K562 (cell line): ENCODE measurements around the gene UBXN2A. TPM values are rescaled to one million over a fixed set of nuclear protein-coding genes. Genes with fewer than 3 reads are reported as not detected.

Source experiments
- ATAC-seq: fragments of 200-7000 bp; cut with Tn5 transposase; 3 replicates; pipeline ENCODE4 v1.9.1; 2020; ENCODE audit warnings: moderate library complexity
- BruUV-seq: library from RNA; stranded (reverse); fragments of 400-500 nt; replicated peaks from 2 replicates; lab custom pipeline; 2021; lab: Mats Ljungman, UMichigan
- CTCF ChIA-PET: fragments of 300-600 bp; formaldehyde crosslinking; extraction: SDS; loops from one replicate; lab custom pipeline; 2021; ENCODE audit warnings: low intra/inter-chr PET ratio; lab: Yijun Ruan, JAX
- POLR2A ChIA-PET: fragments of 300-600, 350-650 bp; sonication (Branson Sonifier 250); formaldehyde crosslinking; extraction: SDS; loops from one replicate; lab custom pipeline; 2021; ENCODE audit warnings: antibody characterized with exemption, inconsistent platforms; lab: Yijun Ruan, JAX
- DNase-seq, 4 experiments: peaks; one replicate each; pipeline versions ENCODE4 v3.0.0 to v3.0.0-alpha.2; 2011 to 2018; ENCODE audit warnings: low spot score in 3 of 4, mixed read lengths in 3 of 4; ENCODE audit errors: extremely low read depth in 1 of 4
- FAIRE-seq: peaks from 2 replicates; lab custom pipeline; 2011; peaks lifted over from hg19 to GRCh38; lab: Jason Lieb, UNC
- H2AFZ ChIP-seq: 2 replicates; pipeline ENCODE4 v1.6.0; 2011; ENCODE audit warnings: low read depth, low read length, control low read depth, inconsistent platforms
- H3K27ac ChIP-seq: fragments of 200-600 bp; 3 replicates; pipeline ENCODE4 v1.8.0; 2011; ENCODE audit warnings: low read depth, mild to moderate bottlenecking, control low read depth, inconsistent platforms, low read length, moderate library complexity, mixed read lengths; ENCODE audit errors: extremely low read depth
- H3K27me3 ChIP-seq, 2 experiments: fragments of 300-600 bp in 1 of 2; 2 replicates in 1 of 2; 3 replicates in 1 of 2; pipeline versions ENCODE4 v1.6.0 to v1.8.0; 2011; ENCODE audit warnings: inconsistent platforms in 2 of 2, low read length in 2 of 2, mild to moderate bottlenecking in 1 of 2, mixed read lengths in 1 of 2, moderate library complexity in 1 of 2; ENCODE audit not compliant: control insufficient read depth in 2 of 2, insufficient read depth in 2 of 2
- H3K36me3 ChIP-seq: fragments of 300-600 bp; 3 replicates; pipeline ENCODE4 v1.8.0; 2011; ENCODE audit warnings: mild to moderate bottlenecking, low read length, inconsistent platforms; ENCODE audit not compliant: control insufficient read depth, insufficient read depth
- H3K4me1 ChIP-seq, 2 experiments: fragments of 200-600 bp in 1 of 2; replicated peaks in 1 of 2; 2 replicates in 1 of 2; 3 replicates in 1 of 2; pipeline versions ENCODE4 v1.5.1 to v1.8.0; 2011; ENCODE audit warnings: inconsistent platforms in 2 of 2, low read length in 2 of 2, mild to moderate bottlenecking in 1 of 2, mixed read lengths in 1 of 2, moderate library complexity in 1 of 2; ENCODE audit not compliant: control insufficient read depth in 2 of 2, insufficient read depth in 2 of 2
- H3K4me2 ChIP-seq: 2 replicates; pipeline ENCODE4 v1.6.1; 2011; ENCODE audit warnings: low read length, control low read depth, inconsistent platforms, mixed read lengths; ENCODE audit not compliant: insufficient read depth
- H3K4me3 ChIP-seq: fragments of 200-600 bp; sonication (generic), shearing (Covaris generic); 2 replicates; pipeline ENCODE4 v1.5.1; 2016; ENCODE audit warnings: control low read depth, inconsistent platforms
- H3K79me2 ChIP-seq: fragments of 200-600 bp; 3 replicates; pipeline ENCODE4 v1.8.0; 2011; ENCODE audit warnings: low read length, inconsistent platforms; ENCODE audit not compliant: control insufficient read depth, insufficient read depth
- H3K9ac ChIP-seq, 2 experiments: 2 replicates each; pipeline versions ENCODE4 v1.6.0 to v1.6.1; 2011; ENCODE audit warnings: low read depth in 2 of 2, low read length in 2 of 2, control low read depth in 1 of 2, inconsistent platforms in 1 of 2, mild to moderate bottlenecking in 1 of 2, mixed read lengths in 1 of 2; ENCODE audit not compliant: insufficient read depth in 1 of 2
- H3K9me1 ChIP-seq: one replicate; pipeline ENCODE4 v1.6.0; 2011; ENCODE audit warnings: inconsistent platforms, mild to moderate bottlenecking, low read length, moderate library complexity; ENCODE audit not compliant: control insufficient read depth, insufficient read depth
- H3K9me3 ChIP-seq: replicated peaks from 2 replicates; pipeline ENCODE4 v1.5.1; 2011; ENCODE audit warnings: low read depth, low read length, inconsistent platforms; ENCODE audit not compliant: control insufficient read depth, insufficient read depth
- H4K20me1 ChIP-seq: replicated peaks from 2 replicates; pipeline ENCODE4 v1.6.1; 2011; ENCODE audit warnings: low read length, inconsistent platforms, mixed read lengths; ENCODE audit not compliant: control insufficient read depth, insufficient read depth
- ATF3 ChIP-seq, 2 experiments: fragments of 450-650 bp in 1 of 2; sonication (generic) in 1 of 2; formaldehyde crosslinking in 1 of 2; IDR thresholded peaks in 1 of 2; conservative IDR thresholded peaks in 1 of 2; 2 replicates each; pipeline versions ENCODE4 v1.6.1 to v1.8.1; 2016 to 2023; ENCODE audit warnings: mild to moderate bottlenecking in 2 of 2, moderate library complexity in 2 of 2, inconsistent platforms in 1 of 2, missing genetic modification reagents in 1 of 2
- HMGXB4 ChIP-seq: sonication (generic); formaldehyde crosslinking; IDR thresholded peaks from 2 replicates; pipeline ENCODE4 v1.8.1; 2023; ENCODE audit warnings: mild to moderate bottlenecking, missing genetic modification reagents
- TAL1 ChIP-seq: fragments of 450-650 bp; IDR thresholded peaks from 2 replicates; pipeline ENCODE4 v1.6.1; 2016; ENCODE audit warnings: mild to moderate bottlenecking
- WGBS: fragments of 100-300 bp; shearing (Covaris generic); methylation state at CpG from one replicate; pipeline ENCODE4 v1.1.6; 2016; ENCODE audit warnings: low coverage, mixed read lengths; ENCODE audit not compliant: insufficient coverage; ENCODE audit errors: missing lambda C conversion rate; 5-methylcytosine and 5-hydroxymethylcytosine counted together
- in situ Hi-C: fragments of 300-500 bp; cut with MboI; formaldehyde crosslinking; loops from 4 replicates; pipeline ENCODE4 v1.15.0; 2018; ENCODE audit warnings: inconsistent platforms, mixed read lengths
- intact Hi-C: fragments of 100-400 bp; cut with micrococcal nuclease; formaldehyde crosslinking; loops from 2 replicates; pipeline ENCODE4 v1.14.2; 2022
- polyA plus RNA-seq, 8 experiments: library from polyadenylated mRNA; depleted of rRNA in 4 of 8; stranded (reverse) in 5 of 8; unstranded in 3 of 8; fragments of >200 nt; fragmentation: Nextera tagmentation in 2 of 8; fragmentation: Illumina TruSeq in 1 of 8; extraction: Ambion mirVana in 2 of 8; extraction: Trizol in 1 of 8; gene quantifications; 2 replicates each; pipeline versions ENCODE4 v1.2.1 to v1.2.3, GENCODE V29; 2011 to 2014; ENCODE audit warnings: inconsistent platforms in 1 of 8, missing spikeins in 1 of 8
- total RNA-seq, 7 experiments: library from RNA; depleted of rRNA in 6 of 7; stranded (reverse); fragments of >200 nt in 6 of 7; fragmentation: Illumina TruSeq in 2 of 7; extraction: Trizol in 2 of 7; gene quantifications; 2 replicates each; pipeline versions ENCODE4 v1.2.1 to v1.2.3, GENCODE V29; 2011 to 2021; ENCODE audit warnings: low replicate concordance in 1 of 7

Gene UBXN2A
- total and polyA plus RNA-seq, 9 of the 15 experiments (the other 6 are each of a cell fraction or from before 2014, with no cell fraction given): 3.4 to 25.6 (median 16.0) TPM

GRCh38 chr2:23901966-23902846, 38.1 kb upstream of the UBXN2A start (continued):
- TF ChIP-seq ATF3 (IDR thresholded peaks at IDR 0.05): peak; percentile 44
- TF ChIP-seq ATF3 (CRISPR knock-in tag; conservative IDR thresholded peaks at IDR 0.05): no peak

GRCh38 chr2:23903034-23903433, 37.2 kb upstream of the UBXN2A start:
- DNase-seq (no peak), FAIRE-seq (no peak), ATAC-seq (no peak)
- ChIA-PET CTCF (no interaction called here), POLR2A (interaction anchor here (0.7 kb wide), 1 partner anchor 12 kb away, joined by 3 read pairs; no protein-coding TSS in a partner anchor)
- no peak overlapping the region for H3K4me2 ChIP-seq
- H3K9ac ChIP-seq: no peak overlapping the region
- H3K36me3 ChIP-seq: no peaks in the 10 kb centered on the region; the same call in 2 of the 3 replicates
- no peak overlapping the region for H3K27ac ChIP-seq
- H2AFZ ChIP-seq: no peak overlapping the region
- peaks cover 70% of the 10 kb centered on the region for H3K79me2 ChIP-seq
- peaks cover 5 to 19% of the 10 kb centered on the region in 2 experiments; a peak in 3 of 5 replicates for H3K4me1 ChIP-seq
- H3K9me3 ChIP-seq: no peaks in the 10 kb centered on the region
- no peaks in the 10 kb centered on the region for H4K20me1 ChIP-seq
- BruUV-seq: no TSS peak
- in situ Hi-C loops (no loop called here), intact Hi-C loops (no loop called here)
- H3K9me1 ChIP-seq: no peaks in the 10 kb centered on the region
- 88% methylated on average over 2 of the region's 2 CpGs for WGBS
- H3K27me3 ChIP-seq: no peaks in the 10 kb centered on the region
- TF ChIP-seq TAL1: no peak
- no peak for TF ChIP-seq HMGXB4 (CRISPR knock-in tag)
- TF ChIP-seq, all 486 proteins: peak for 0
- H3K4me3 ChIP-seq: no peak overlapping the region
